Activated CD4-positive, CD25-positive, alpha-beta regulatory T cell treated with anti-CD3 and anti-CD28 coated beads, Interleukin-2, amount 50 U/mL, for 72 hours (primary cell): Measurements from ENCODE around the gene CDKN1B.

ENCODE experiments used
- DNase-seq: peaks from one replicate; pipeline ENCODE4 v3.0.0; 2021

Gene CDKN1B

DNA sequence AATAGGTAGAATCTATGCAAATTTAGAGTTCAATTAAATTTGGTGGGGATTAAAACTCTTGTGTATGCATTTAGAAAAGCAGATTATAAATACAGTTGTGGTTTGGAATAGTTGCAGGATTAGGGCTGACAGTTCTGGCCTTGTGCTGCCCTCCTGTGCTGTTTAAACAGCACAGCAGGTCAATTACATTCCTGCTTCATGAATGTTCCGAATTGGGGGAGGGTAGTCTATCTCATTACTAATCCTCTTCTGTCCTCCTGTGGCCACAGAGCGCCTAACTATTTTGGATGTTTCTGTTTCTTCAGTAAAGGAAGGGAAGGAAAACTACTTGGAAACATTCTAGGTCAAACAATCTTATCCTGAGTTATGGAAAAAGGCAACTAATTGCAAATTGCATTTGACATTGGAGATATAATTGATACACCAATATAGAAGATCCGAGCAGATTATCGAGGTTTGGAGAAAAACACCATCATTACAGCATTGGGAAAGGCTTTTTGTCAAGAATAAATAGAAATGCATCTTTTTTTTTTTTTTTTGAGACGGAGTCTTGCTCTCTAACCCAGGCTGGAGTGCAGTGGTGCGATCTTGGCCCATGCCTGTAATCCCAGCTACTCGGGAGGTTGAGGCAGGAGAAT is 12.5 kb upstream of the CDKN1B start:
- no peak for DNase-seq

DNA sequence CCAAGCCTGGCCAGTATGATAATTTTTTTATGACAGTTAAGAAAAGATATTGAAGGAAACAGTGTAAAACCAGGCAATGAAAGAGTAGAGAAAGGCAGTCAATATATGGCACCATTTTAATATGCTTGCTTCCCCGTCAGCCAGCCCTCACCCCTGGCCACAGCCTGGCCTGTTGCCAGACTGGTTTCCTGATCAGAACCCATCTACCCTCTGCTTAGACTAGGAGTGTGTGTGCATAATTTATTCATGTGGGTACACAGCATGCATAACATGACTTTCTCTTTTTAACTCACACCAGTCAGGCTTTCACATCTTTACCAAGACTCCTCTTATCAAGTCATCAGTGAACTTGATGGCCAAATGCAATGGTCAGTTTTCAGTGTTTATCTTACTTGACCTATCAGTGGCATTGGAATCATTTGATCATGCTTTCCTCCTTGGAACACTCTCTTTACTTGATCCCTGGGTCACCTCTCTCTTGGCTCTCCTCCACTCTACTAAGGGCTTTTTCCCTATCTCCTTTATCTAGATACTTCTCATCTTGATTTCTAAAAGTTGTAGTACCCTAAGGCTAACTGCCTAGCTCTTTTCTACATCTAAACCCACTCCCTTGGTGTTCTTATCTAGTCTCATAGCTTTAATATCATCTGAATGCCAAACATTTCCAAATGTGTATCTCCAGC is 11.2 kb upstream of the CDKN1B start:
- peak; percentile 58 for DNase-seq

DNA sequence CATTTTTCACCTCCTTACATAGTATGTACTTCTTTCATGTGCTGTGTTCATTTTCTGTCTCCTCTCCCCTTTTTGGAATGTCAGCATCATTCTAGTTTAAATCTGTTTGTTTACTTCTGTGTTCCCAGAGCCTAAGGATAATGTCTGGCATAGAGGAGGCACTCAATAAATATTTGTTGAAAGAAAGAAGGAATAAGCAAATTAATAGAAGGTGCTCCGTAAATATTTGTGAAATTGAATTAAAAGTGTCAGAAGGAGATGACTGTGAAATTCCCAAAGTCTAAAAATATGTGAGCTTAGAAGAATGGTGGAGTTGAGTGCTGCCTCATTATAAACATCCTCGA is 3.3 kb upstream of the CDKN1B start:
- no peak for DNase-seq

GRCh38 chr12:12714276-12715021 is 2.7 kb upstream of the CDKN1B start:
- DNase-seq, result peak; percentile 44

- no peak for DNase-seq
Observed at GRCh38 chr12:12715128-12715458, 2.1 kb upstream of the CDKN1B start.

DNA sequence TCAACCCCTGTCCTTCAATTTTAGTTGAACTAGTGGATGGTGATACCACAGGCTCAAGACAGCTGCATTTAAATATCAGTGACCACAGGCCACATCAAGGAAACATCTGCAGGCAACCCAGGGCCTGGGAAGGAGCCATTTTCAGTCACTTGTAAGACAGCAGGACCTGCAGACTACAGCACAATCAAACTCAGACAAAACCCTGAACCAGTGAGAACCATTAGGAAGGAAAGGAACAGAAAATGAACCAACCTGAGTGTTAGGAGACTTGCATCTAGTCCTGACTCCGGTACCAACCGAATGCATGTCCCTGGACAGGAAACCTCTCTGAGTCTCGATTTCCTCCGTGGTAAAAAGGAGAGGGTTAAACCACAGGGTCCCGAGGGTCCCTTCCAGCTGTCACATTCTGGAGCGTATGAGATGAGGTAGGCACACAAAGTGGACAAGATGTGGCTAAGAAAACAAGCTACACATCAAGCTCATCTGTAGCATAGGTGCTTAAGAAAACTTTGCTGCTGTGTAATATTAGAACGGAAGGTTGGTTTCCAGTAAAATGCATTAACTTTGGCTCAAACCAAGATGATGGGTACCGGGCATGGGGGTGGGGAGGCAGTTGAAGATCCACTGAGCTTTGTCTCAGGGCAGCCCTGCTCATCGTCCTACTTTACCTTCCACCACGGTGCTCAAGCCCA is 1.6 kb upstream of the CDKN1B start:
- peak; percentile 49 for DNase-seq

GRCh38 chr12:12716151-12716792 is 896 bp upstream of the CDKN1B start:
- no peak for DNase-seq

- DNase-seq, result peak; percentile 58
Observed at GRCh38 chr12:12717586-12718380, 615 bp downstream of the CDKN1B start.

DNA sequence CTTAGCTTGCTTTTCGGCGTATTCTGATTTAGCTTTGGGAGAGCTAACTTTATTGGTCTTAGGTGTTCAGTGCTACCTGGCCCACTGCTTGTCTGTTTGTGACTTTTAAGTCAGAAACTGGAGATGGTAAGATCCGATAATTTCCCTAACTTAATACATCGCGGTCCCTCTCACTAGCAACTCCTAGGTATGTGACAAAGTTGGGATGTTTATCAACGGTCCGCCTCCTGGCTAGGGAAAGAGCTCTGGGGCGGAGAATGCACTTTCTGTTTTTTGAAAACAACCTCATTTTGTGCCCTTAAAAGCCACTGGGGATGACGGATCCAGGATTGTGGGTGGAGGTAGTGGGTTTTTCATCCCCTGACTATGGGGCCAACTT is 1.2 kb downstream of the CDKN1B start:
- DNase-seq, result no peak

GRCh38 chr12:12718853-12719252 is 1.7 kb downstream of the CDKN1B start:
- no peak for DNase-seq

DNA sequence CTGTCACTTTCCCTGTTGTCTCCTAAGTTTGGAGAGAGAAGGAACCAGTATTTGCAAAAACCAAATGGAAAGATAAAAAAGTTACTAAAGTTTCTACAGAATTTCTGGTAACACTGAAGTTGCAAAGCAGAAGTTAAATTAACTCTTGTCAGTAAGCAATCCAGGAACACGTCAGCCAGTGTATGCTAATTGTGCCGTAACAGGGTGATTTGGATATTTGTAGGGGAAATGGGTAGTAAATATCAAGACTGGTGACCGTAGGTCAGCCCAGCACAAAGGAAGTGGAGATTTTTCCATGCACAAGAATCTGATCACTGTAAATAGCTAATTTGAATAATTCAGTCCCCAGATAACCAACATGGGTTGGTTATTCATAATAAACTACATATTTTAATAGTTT is 2.3 kb downstream of the CDKN1B start:
- DNase-seq, result no peak

DNA sequence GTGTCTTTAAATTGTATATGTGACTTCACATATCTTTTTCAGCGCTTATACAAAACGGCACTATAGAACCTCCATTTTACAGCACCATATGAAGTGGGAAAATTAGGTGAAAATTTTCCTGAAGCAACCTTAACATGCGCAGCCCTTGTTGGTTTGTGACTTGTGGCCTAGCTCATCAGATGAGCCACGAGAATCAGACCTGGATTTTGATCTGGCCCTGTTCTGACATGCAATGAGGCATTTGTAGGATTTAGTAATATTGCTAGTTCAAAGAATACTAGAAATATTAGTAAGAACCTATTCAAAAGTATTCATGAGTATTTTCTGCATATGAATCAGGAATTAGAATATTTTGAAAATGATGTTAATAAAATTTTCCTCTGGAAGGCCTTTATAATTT is 2.9 kb downstream of the CDKN1B start:
- DNase-seq, result no peak

- DNase-seq, result no peak
Observed at GRCh38 chr12:12720672-12721161, 3.5 kb downstream of the CDKN1B start.

DNA sequence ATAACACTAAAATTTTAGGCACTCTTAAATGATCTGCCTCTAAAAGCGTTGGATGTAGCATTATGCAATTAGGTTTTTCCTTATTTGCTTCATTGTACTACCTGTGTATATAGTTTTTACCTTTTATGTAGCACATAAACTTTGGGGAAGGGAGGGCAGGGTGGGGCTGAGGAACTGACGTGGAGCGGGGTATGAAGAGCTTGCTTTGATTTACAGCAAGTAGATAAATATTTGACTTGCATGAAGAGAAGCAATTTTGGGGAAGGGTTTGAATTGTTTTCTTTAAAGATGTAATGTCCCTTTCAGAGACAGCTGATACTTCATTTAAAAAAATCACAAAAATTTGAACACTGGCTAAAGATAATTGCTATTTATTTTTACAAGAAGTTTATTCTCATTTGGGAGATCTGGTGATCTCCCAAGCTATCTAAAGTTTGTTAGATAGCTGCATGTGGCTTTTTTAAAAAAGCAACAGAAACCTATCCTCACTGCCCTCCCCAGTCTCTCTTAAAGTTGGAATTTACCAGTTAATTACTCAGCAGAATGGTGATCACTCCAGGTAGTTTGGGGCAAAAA is 4.1 kb downstream of the CDKN1B start:
- no peak for DNase-seq

- no peak for DNase-seq
Observed at GRCh38 chr12:12721814-12722434, 4.8 kb downstream of the CDKN1B start.

- no peak for DNase-seq
Observed at GRCh38 chr12:12722435-12723148, 5.4 kb downstream of the CDKN1B start.

DNA sequence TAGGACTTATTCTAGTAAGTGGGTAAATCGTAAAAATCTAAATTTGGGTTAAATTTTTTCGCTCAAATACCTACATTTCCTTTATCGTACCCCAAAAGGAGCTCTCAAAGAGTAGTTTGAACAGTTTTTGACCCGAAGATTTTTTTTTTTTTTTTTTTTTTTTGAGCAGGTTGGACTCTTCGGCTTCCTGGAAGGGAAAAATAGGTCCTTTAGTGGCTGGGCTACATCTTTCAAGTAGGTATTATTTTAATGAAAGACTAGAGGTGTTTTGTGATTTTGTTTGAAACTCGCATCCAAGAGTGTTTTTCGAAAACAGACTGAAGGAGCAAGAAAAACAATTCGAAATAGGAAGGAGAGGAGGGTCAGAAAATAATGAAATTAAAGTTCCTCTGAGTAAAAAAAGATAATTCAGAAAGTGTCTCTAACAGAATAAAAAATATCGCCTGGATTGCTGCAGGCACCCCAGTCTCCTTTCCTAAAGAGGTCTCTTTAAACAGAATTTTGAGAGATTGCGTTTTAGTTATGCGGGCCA is 6.0 kb downstream of the CDKN1B start:
- no peak for DNase-seq

GRCh38 chr12:12723681-12724420 is 6.7 kb downstream of the CDKN1B start:
- DNase-seq, result peak; percentile 69

DNA sequence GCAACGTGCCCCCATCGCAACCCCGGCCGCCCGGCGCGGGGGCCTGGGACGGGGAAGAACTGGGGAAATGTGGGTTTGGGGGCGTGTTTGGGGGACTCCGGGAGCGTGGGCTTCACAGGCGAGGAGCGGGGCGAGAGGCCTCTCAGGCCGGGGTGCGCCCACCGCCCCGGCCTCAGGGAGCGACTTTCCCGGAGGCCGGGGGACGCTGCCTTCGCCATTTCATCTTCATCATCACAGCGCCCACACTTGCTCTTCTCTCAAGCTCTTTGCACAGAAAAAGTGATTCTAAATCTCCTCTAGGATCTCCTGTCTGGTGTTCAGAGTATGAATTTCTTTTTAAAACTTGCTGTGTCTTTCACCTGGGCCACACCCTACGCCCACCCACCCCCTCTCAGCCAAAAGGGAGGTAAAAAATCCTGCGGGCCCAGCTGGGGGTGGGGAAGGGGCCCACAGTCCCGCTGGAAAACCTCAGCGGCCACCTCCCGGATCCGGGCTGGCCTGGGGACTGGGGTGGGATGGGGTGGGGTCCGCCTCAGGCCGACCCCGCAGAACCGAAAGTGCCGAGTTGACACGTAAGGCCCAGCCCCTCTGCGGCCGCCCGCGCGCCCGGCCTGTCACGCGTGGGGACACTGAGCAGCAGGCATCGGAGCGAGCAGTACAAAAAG is 7.4 kb downstream of the CDKN1B start:
- DNase-seq, result no peak
